Superior temporal gyrus (tissue), 1 donor: ENCODE data around the gene PITPNC1.
"Not testable (repeated sequence)": the region's sequence is repeated elsewhere in the genome, so short reads cannot be mapped to it uniquely, and the experiment has no call there.

Experiments used
- DNase-seq: peaks from one replicate; pipeline ENCODE4 v3.0.0-alpha.2; 2016; ENCODE audit errors: extremely low spot score

PITPNC1 gene

GRCh38 chr17:67624886-67625656 lies 248.0 kb downstream of the PITPNC1 start:
- no peak for DNase-seq

- no peak for DNase-seq
Observed at GRCh38 chr17:67625971-67626370, 248.9 kb downstream of the PITPNC1 start.

- DNase-seq = no peak
Observed at GRCh38 chr17:67628580-67629013, 251.5 kb downstream of the PITPNC1 start.

- peak; percentile 53 for DNase-seq
Observed at GRCh38 chr17:67629971-67630320, 252.9 kb downstream of the PITPNC1 start.

- DNase-seq = not testable (repeated sequence)
Observed at GRCh38 chr17:67630836-67631235, 253.8 kb downstream of the PITPNC1 start.

GRCh38 chr17:67632141-67632540 lies 255.1 kb downstream of the PITPNC1 start:
- no peak for DNase-seq

- no peak for DNase-seq
Observed at GRCh38 chr17:67633751-67634211, 256.7 kb downstream of the PITPNC1 start.

- no peak for DNase-seq
Observed at GRCh38 chr17:67635681-67636080, 258.6 kb downstream of the PITPNC1 start.

- no peak for DNase-seq
Observed at GRCh38 chr17:67636312-67636711, 259.2 kb downstream of the PITPNC1 start.

- no peak for DNase-seq
Observed at GRCh38 chr17:67636834-67637520, 259.9 kb downstream of the PITPNC1 start.

- no peak for DNase-seq
Observed at GRCh38 chr17:67637901-67638641, 261.0 kb downstream of the PITPNC1 start.

GRCh38 chr17:67638871-67639270 lies 261.8 kb downstream of the PITPNC1 start:
- DNase-seq = no peak

- DNase-seq = no peak
Observed at GRCh38 chr17:67639555-67639954, 262.5 kb downstream of the PITPNC1 start.

- no peak for DNase-seq
Observed at GRCh38 chr17:67639979-67640378, 262.9 kb downstream of the PITPNC1 start.

GRCh38 chr17:67642488-67642887 lies 265.4 kb downstream of the PITPNC1 start:
- DNase-seq = peak; percentile 29

GRCh38 chr17:67644061-67644460 lies 267.0 kb downstream of the PITPNC1 start:
- DNase-seq = no peak

- DNase-seq = not testable (repeated sequence)
Observed at GRCh38 chr17:67645195-67645594, 268.1 kb downstream of the PITPNC1 start.

- DNase-seq = no peak
Observed at GRCh38 chr17:67646472-67646871, 269.4 kb downstream of the PITPNC1 start.

GRCh38 chr17:67647482-67647881 lies 270.4 kb downstream of the PITPNC1 start:
- no peak for DNase-seq

- no peak for DNase-seq
Observed at GRCh38 chr17:67648032-67648905, 271.2 kb downstream of the PITPNC1 start.

GRCh38 chr17:67648906-67649295 lies 271.8 kb downstream of the PITPNC1 start:
- DNase-seq = not testable (repeated sequence)
